NCI-H1436 treated with DMSO at 0.1 percent for 48 hours (cell line): ENCODE data around the gene AMZ2.

Source experiments
- DNase-seq: peaks from one replicate; lab custom pipeline; 2025; lab: John Stamatoyannopoulos, UW

AMZ2 gene

DNA sequence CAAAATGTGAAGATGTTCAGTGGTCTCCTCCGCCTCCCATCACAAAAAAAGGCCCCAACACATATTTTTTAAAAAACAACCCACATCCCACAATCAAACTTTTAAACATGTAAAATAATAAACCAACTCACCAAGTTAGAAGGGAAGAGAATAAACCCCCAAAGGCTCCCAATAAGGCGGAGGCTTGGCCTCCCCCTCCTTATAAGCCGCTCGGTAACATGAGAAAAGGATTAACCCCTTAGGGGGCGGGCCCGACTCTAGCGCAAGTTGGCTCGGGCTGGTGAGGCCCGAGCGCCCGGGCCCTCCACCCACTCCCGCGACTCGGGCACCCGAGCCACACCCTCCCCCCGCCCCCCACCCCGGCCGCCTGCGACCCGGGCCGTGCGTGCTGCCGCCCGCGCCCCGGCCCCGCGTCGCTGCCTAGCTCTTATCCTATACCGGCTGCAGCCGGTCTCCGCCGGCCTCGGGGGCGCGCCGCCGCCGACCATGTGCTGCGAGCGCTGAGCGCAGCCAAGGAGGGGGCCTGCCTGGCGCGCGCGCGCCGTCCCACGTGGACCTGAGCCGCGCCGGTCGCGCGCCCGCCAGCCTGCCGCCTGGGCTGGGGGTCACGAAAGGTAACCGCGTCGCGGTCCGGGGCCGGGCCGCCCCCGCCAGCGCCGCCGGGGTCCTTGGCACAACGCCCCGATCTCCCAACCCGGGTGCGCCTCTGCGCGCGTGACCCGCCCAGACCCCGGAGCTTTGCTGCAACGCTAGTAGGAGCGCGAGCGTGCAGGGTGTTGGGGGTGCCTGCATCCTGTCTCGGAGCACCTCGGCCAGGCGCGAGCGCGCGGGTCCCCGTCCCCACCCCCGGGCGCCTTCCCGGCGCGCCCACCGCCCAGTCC, 43.4 kb downstream of the AMZ2 start, which contains the start of the genes ARSG and SLC16A6:
Gene ARSG, plus strand, starts transcription at position 541 of the 881 bp plus-strand sequence. CDS start 15,999 bp downstream, outside the sequence.
Gene SLC16A6, minus strand, starts transcription at position 173 of the 881 bp plus-strand sequence. CDS start 12,807 bp downstream, outside the sequence.
- DNase-seq = no peak

GRCh38 chr17:68291836-68292688, 44.2 kb downstream of the AMZ2 start:
- DNase-seq = no peak

DNA sequence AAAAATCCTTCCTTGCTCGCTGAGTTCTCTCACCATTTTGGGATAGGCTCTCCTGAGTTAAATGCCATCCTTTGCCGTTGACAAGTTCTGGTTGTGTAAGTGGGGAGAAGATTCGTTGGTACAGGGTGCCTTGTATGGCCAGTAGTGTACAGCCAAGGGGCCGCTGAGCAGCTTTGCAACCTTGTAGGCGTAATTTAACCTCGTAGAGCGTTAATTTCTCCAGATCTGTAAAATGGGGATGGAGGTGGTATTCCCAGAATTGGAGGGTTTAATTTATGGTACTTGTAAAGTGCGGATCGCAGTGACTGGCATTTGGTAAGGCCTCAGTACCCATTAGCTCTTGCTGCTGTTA, 44.8 kb downstream of the AMZ2 start:
- no peak for DNase-seq

DNA sequence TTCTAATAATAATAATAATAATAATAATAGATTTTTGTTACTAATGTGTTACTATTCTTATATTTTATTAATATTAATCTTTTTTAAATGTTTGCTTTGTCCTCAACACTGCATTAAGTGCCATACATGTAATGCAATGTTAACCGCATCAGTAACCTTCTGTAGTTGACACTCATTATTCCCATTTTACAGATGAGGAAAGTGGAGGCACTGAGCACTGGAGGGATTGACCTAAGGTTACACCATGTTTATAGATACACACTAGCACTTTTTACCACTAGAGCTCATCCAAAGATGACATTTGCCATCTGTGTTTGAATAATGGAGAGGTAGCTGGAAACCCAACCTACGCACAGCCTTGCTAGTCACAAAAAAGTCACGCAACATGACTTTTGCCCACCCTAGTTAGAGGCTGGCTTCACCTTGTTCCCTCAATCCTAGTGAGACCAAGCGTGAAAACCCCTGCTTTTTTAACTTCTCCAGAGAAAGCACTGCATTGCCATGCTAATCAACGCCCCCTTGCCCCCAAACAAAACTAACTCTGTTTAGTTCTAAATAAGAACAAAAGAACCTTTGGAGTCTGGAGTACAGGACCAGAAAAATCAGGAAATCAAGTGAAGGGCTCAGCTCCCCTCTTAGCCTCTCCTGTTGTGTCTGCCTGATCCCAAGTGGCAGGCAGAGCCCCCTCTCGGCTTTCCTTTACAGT, 45.8 kb downstream of the AMZ2 start:
- no peak for DNase-seq

- DNase-seq = no peak
Measured at GRCh38 chr17:68294196-68294555, 46.3 kb downstream of the AMZ2 start.

DNA sequence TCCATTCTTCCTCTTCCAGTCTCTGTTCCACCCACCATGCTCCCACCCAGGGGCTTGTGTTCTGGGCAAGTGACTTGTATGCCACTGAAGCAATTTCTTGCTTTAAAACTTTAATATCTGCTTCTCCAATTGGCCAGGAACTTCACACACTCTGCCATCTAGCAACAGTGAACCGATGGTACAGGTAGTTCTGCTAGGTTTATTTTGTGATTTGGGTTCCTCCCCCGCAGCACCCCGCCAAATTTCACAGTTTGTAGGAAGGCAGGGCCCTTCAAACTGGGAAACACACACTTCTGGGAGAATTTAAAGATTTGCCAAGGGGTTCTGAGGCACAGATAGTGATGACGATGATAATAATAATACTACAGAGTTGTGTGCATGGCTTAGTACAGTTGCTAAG, 46.8 kb downstream of the AMZ2 start:
- no peak for DNase-seq

GRCh38 chr17:68295086-68295485, 47.2 kb downstream of the AMZ2 start:
- DNase-seq = no peak

GRCh38 chr17:68296217-68297191, 48.7 kb downstream of the AMZ2 start:
- DNase-seq = no peak

DNA sequence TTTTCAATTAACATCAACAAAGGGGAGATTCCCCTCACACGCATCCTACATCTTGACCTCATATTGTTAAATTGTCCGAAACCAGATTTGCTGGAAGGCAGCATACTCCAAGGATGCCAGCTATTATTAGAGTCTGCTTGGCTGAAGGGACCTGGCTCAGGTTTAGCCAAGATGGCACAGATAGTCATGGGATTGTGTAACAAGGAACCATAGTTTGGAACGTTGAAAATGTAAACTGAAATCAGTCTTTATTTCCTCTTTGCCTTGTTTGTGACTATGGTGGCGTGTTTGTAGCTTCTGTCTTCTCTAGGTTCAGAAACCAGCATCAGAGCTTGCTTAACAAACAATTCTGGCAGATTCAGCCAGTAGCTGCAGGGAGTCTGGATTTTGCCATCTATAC, 49.4 kb downstream of the AMZ2 start:
- no peak for DNase-seq

GRCh38 chr17:68298601-68299000, 50.8 kb downstream of the AMZ2 start:
- no peak for DNase-seq

- no peak for DNase-seq
Measured at GRCh38 chr17:68299817-68300216, 52.0 kb downstream of the AMZ2 start.

DNA sequence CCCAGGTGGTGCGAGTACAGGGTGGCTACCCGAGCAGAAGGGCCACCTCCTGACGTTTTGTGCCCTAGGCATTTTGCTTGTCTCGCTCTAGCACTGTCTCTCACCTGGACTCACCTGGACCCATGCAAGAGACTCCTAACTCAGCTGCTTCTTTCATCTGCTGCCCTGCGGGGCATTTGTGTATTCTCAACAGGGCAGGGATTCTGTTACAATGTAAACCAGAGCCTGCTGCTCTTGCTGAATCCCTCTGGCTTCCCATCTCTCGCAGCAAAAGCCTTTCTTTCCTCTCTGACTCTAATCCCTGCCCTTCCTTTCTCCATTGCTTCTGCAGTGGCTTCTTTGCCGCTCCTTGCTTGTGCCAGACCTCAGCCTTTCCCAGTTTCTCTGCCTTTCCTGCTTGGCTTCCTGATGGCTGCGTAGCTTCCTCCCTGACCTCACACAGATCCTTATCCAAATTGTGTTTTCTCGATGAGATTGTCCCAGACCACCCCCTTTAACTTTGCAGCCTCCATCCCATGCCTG, 53.7 kb downstream of the AMZ2 start:
- no peak for DNase-seq

DNA sequence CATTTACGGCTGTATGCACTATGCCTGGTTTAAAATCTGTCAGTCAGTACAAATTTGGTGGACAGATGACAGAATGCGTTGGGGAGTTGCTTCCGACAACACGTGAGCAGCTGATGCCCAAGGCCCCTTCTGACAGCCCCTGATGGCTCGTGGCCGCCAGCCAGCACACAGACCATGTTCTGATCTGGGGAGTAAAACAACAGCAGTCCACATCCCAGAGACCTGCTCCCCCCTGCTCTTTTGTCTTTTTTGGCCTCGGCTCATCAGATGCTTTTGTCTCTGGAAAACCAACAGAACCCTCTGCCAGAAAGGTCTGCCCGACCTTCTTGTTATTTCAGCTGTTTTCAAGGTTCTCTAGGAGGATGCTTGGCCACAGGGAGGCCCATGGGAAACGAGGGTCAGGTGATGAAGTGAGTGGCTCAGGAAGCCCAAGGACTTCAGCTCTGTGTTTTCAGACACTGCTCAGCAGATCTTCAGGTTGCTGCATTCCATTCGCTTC, 54.3 kb downstream of the AMZ2 start:
- no peak for DNase-seq

DNA sequence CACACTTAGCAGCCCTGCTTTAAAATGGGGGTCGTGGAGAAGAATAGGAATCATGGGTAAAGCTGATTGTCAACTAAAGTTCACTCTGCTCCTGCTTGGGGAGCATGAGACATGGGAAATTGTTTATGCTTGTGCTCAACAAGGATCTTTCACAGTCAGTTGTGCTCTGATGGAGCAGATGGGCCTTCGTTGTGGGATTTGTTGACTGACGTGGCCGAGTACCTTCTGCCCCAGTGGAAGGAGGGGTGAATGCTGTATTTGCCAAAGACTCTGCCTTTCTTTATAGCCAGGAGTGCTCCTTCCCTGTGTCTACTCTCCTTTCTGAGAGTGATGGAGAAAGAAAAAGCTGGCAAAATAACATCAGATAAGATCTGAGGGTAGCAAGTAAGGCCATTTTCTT, 54.8 kb downstream of the AMZ2 start:
- DNase-seq = no peak

- no peak for DNase-seq
Measured at GRCh38 chr17:68304706-68305105, 56.9 kb downstream of the AMZ2 start.

GRCh38 chr17:68305142-68305541, 57.3 kb downstream of the AMZ2 start:
- no peak for DNase-seq
